GM10266 (cell line): Measurements from ENCODE around the gene MCM8.

Experiments
- DNase-seq: peaks from one replicate; pipeline ENCODE4 v3.0.0; 2012; ENCODE audit errors: extremely low spot score
- TF ChIP-seq, protein P1 (sequence below): IDR thresholded peaks from 2 replicates; pipeline ENCODE4 v1.5.1; 2012; ENCODE audit warnings: mild to moderate bottlenecking, low read depth; ENCODE audit not compliant: control insufficient read depth, insufficient read depth; ENCODE audit errors: missing control alignments

Gene MCM8

DNA sequence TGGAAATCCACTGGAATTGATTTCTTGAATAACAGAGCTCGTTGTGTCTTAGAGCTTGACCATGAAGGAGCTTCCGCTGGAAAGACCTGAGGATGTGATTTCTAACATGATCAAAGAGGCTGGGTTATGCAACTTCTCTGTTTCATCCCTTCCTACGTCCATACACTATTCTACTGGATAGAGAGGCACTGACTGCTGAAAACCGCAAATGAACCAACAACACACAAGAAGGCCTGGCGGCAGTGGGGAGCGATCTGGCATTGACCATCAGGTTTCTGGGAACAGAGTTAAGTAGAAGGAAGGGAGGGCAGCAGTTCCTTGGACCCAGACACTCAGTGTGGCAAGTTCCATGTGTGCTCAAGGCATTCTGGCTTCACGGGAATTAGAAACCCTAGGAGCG lies 90.1 kb downstream of the MCM8 start:
- TF ChIP-seq, protein P1, sequence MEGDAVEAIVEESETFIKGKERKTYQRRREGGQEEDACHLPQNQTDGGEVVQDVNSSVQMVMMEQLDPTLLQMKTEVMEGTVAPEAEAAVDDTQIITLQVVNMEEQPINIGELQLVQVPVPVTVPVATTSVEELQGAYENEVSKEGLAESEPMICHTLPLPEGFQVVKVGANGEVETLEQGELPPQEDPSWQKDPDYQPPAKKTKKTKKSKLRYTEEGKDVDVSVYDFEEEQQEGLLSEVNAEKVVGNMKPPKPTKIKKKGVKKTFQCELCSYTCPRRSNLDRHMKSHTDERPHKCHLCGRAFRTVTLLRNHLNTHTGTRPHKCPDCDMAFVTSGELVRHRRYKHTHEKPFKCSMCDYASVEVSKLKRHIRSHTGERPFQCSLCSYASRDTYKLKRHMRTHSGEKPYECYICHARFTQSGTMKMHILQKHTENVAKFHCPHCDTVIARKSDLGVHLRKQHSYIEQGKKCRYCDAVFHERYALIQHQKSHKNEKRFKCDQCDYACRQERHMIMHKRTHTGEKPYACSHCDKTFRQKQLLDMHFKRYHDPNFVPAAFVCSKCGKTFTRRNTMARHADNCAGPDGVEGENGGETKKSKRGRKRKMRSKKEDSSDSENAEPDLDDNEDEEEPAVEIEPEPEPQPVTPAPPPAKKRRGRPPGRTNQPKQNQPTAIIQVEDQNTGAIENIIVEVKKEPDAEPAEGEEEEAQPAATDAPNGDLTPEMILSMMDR = no peak
- DNase-seq = no peak

DNA sequence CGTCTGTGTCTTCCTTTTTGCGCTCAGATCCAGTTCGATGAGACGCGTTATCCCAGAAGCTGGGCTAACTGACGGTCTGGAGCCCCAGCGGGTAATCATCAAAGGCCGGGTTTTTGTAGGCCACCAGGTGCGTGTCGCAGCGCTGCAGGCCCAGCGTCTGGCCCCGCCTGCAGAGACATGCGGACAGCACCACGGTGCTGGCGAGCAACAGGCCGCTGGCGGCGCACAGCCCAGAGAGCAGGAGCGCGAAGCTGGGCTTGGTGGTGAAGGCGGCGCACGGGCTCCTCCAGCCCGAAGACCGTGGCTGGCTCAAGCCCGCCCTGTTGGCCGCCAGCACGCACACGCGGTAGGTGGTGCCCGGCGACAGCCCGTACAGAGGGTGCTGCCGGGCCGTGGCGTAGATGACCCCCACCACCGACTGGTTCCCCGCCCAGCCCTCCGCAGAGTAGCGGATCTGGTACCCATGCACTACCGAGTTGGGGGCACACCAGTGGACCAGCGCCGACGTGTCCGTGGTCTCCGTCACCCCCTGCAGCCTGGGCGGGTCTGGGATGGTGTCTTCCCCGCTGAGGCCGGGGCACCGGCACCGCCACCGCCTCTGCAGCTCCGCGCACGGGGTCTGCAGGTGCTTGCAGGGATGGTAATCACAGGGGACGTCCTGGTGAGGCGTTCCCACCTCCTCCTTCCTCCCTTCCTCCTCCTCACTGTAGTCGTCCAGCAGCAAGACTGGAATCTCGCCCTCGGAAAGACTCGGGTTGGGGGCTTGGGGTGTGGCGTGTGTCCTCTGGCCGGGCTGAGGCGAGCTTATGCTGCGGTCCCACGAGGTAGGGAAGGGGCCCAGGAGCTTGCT lies 90.7 kb downstream of the MCM8 start:
- no peak for DNase-seq
- TF ChIP-seq, protein P1 = no peak

DNA sequence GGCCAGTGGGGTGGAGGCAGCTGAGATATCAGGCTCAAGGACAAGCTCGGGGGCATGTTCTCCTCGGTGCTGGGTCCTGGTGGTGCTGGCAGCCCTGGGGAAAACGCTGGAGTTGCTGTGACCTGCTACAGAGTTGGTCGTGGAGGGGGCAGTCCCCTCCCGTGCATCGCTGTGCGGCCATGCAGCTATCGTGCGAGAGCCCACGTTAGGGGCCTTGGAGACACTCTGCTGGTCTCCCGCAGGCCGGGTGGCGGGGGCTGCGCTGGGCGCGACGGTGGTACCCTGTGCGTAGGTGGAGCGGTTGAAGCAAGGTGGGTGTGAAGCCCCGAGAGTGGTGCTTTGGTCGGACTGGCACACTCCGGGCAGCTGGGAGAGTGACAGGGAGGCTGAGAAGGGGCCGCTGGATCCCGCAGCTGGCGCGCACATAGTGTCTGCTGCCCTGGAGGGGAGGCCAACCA lies 91.4 kb downstream of the MCM8 start:
- TF ChIP-seq, protein P1 = no peak
- DNase-seq = no peak

DNA sequence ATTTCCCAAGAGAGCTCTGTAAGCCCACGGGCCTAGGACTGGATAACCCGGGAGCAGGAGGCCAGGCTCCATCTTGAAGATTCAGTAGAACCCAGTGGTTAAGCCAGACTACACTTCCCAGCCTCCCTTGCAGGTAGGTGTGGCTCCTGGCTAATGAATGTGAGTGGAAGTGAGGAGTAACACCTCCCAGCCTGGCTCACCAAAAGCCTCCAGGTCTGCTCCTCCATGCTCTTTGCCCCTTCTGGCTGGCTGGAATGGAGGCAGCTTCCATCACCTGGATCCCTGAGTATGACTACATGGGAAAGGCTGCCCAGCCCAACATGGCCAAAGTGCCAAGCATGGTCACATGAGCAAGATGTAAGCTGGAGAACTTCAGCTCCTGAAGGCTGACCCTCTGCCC lies 93.7 kb downstream of the MCM8 start:
- no peak for DNase-seq

DNA sequence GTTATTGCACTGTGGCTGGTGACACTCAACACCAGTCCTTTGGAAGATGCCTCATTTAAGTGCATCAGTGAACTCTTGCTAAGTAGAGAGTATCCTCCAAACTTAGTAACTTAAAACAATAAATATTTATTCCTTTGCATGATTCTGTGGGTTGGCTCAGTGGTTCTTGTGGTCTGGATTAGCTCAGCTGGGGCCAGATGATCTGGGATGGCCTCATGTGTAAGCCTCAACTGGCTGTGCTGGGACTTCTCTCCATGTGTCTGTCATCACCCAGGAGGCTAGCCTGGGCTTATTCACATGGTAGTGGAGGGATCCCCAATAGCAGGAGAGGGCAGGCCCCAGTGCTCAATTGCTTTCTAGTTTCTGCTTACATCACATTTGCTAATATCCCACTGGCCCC lies 95.1 kb downstream of the MCM8 start:
- TF ChIP-seq, protein P1 = no peak
- no peak for DNase-seq

More for the DNA sequence above, 93.7 kb downstream of the MCM8 start:
- TF ChIP-seq, protein P1 = no peak

DNA sequence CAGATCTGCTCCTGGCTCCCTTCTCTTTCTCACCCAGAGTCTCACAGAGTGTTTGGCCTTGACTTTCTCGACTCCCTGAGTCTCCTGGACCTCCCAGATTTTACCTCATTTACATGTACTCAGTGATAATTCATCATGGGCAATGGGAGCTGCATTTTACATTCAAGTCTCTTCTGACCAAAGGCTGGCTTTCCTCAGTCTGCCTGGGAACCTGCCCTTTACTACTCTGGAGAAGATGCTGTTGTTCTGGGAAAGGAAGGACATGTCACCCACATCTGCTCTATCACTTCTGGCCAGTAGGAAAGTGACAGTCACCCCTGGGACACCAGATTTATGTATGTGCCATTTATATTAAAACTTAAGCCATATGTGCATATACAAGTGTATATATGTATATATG lies 96.0 kb downstream of the MCM8 start:
- TF ChIP-seq, protein P1 = no peak

DNA sequence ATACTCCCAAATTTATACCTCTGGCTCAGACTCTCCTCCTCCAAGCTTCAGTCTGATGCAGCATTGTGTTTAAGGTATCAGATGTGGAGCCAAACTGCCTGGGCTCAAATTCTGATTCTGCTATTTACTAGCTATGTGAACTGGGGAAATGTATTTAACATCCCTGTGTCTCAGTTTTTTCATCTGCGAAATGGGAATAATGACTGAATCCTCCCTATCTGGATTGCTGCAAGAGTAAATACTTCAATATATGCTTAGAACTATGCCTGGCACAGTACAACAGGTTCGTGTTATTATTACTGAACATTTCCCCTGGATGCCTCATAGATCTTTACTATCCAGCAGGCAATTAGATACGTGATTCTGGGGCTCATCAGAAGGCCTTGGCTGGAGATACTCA lies 97.9 kb downstream of the MCM8 start:
- TF ChIP-seq, protein P1 = no peak
- no peak for DNase-seq

More for the DNA sequence above, 96.0 kb downstream of the MCM8 start:
- DNase-seq = no peak
